ENCODE measurements around the gene UBE2I. TPM values are rescaled to one million over a fixed set of nuclear protein-coding genes. Genes with fewer than 3 reads are reported as not detected.

Gene UBE2I
- total RNA-seq, 1 experiment from 2014 or later = 212 TPM

DNA sequence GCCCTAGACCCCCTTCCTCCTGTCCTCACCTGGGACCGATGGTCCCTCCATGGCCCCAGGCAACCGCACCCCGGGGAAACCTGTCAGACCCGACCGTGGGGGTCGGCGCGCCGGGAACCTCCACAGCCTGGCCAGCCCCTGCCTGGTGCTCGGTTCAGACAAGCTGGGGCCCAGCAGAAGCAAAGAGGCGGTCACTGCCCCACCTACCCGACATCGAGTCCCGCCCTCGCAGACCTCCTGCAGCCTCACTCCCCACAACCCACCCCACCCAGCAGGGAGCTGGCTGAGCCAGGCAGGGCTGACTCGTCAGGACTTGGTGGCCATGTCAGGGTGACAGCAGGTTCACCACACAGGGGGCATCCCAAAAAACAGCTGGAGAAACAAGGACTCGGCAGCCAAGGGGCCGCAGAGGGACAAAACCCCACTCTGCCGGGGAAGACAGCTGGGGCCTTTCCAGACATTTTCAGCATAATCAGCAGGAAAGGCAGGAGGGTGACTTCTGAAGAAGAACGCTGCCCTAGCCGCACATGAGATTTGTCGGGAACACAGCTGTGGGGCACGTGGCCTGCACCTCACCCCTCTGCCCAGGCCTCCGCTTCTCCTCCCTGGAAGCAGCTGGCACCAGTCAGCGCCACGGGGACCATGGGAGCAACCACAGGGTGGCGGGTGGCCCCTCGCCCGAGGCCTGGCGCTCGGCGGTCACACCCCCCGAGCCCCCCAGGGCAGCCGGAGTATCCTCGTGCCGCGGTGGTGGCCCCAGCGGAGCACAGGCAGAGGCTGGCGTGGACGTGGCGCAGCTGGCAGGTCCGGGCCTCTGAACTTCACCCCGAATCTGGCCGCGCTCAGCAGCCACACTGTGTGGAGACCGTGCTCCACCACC, 65.2 kb downstream of the UBE2I start (continued):
- TF ChIP-seq, protein P1, sequence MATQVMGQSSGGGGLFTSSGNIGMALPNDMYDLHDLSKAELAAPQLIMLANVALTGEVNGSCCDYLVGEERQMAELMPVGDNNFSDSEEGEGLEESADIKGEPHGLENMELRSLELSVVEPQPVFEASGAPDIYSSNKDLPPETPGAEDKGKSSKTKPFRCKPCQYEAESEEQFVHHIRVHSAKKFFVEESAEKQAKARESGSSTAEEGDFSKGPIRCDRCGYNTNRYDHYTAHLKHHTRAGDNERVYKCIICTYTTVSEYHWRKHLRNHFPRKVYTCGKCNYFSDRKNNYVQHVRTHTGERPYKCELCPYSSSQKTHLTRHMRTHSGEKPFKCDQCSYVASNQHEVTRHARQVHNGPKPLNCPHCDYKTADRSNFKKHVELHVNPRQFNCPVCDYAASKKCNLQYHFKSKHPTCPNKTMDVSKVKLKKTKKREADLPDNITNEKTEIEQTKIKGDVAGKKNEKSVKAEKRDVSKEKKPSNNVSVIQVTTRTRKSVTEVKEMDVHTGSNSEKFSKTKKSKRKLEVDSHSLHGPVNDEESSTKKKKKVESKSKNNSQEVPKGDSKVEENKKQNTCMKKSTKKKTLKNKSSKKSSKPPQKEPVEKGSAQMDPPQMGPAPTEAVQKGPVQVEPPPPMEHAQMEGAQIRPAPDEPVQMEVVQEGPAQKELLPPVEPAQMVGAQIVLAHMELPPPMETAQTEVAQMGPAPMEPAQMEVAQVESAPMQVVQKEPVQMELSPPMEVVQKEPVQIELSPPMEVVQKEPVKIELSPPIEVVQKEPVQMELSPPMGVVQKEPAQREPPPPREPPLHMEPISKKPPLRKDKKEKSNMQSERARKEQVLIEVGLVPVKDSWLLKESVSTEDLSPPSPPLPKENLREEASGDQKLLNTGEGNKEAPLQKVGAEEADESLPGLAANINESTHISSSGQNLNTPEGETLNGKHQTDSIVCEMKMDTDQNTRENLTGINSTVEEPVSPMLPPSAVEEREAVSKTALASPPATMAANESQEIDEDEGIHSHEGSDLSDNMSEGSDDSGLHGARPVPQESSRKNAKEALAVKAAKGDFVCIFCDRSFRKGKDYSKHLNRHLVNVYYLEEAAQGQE (IDR thresholded peaks at IDR 0.05; ENCODE audit: low read depth) = no peak
- TF ChIP-seq ZNF274 (IDR thresholded peaks at IDR 0.05; ENCODE audit: low read depth, low read length) = no peak
- no peak for TF ChIP-seq ATF3 (IDR thresholded peaks at IDR 0.05)
- TF ChIP-seq TCF7L2 (IDR thresholded peaks at IDR 0.05; ENCODE audit: borderline replicate concordance, extremely low read depth, insufficient read depth, insufficient read length) = no peak
- no peak for TF ChIP-seq YY1 (IDR thresholded peaks at IDR 0.05; ENCODE audit: extremely low read depth, insufficient replicate concordance, low read depth, low read length)

DNA sequence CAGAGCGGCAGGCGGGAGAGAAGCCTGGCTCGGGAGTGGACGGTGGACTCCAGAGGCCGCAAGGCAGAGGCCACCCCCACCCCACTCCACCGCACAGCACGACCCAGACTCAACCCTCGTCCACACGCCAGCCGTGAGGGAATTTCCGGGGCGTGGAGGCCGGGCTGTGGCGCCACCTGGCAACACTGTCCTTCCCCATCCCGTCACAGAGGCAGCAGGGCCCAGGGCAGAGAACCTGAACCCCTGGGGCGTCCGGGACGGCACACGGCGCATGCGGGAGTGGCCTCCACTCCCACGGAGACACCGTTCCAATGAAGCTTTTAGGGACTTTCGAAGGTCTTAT, 65.8 kb downstream of the UBE2I start:
- Histone ChIP-seq H3K36me3 (ENCODE audit: control insufficient read depth in 1 of 2, insufficient read depth in 2 of 2, low read length in 2 of 2) (peaks cover 0 to 7% of the 10 kb centered on the region in 2 experiments; a peak in 1 of 4 replicates), H3K27me3 (ENCODE audit: insufficient read depth, low read length) (no peaks in the 10 kb centered on the region), H3K79me2 (ENCODE audit: insufficient read depth, low read length) (peaks cover 34% of the 10 kb centered on the region), H3K4me2 (ENCODE audit: low read length) (no peak overlapping the region), H3K9me3 (ENCODE audit: control insufficient read depth in 1 of 2, insufficient read depth in 1 of 2, low read depth in 1 of 2, low read length in 2 of 2) (no peaks in the 10 kb centered on the region), H3K9me2 (ENCODE audit: insufficient read depth) (no peaks in the 10 kb centered on the region), H3K4me3 (replicated peaks in 1 of 2; ENCODE audit: low read depth in 1 of 2, low read length in 2 of 2) (no peak overlapping the region), H3K4me1 (ENCODE audit: control insufficient read depth in 1 of 2, insufficient read depth in 2 of 2, low read length in 2 of 2) (peaks cover 11 to 18% of the 10 kb centered on the region in 2 experiments), H3K27ac (ENCODE audit: low read depth, low read length) (no peak overlapping the region; the same call in 1 of the 2 replicates), H2AFZ (ENCODE audit: low read depth, low read length, poor library complexity, severe bottlenecking) (no peak overlapping the region), H3K9ac (ENCODE audit: low read length) (no peak overlapping the region), H4K20me1 (ENCODE audit: insufficient read depth) (no peaks in the 10 kb centered on the region)
- no peak for TF ChIP-seq ZBTB33 (IDR thresholded peaks at IDR 0.05; ENCODE audit: extremely low read depth, insufficient replicate concordance, low read length)
- TF ChIP-seq POLR2AphosphoS5 (IDR thresholded peaks at IDR 0.05; ENCODE audit: low read depth, low read length) = no peak
- no peak for TF ChIP-seq SIN3A (IDR thresholded peaks at IDR 0.05; ENCODE audit: low read depth)
- TF ChIP-seq YY1 (IDR thresholded peaks at IDR 0.05; ENCODE audit: extremely low read depth, insufficient replicate concordance, low read depth, low read length) = no peak
- ChIA-PET POLR2A (interaction anchor here (0.6 kb wide), 1 partner anchor 32 kb away, joined by 4 read pairs; no protein-coding TSS in a partner anchor), CTCF (no interaction called here), RAD21 (ENCODE audit: low non-redundant PET in 1 of 2, low total read pairs in 2 of 2, uncharacterized antibody in 2 of 2, unreplicated experiment in 2 of 2) (no interaction called here)
- no TSS peak for BruUV-seq (replicated peaks)
- no peak for ATAC-seq
- DNase-seq (ENCODE audit: low read depth, low spot score) = no peak
- intact Hi-C loops (cut with micrococcal nuclease) = no loop called here

All from HCT116 (cell line).